WI38 (cell line): Measurements from ENCODE around the gene OSCAR.

ENCODE experiments used
- H3K4me3 ChIP-seq: 2 replicates; pipeline ENCODE4 v1.5.1; 2011; ENCODE audit warnings: low read depth, mild to moderate bottlenecking, control low read depth, low read length
- TF ChIP-seq, protein P1 (sequence below): IDR thresholded peaks from 2 replicates; pipeline ENCODE4 v1.5.1; 2012; ENCODE audit warnings: low read depth, mild to moderate bottlenecking, control low read depth, low read length

The OSCAR gene

DNA sequence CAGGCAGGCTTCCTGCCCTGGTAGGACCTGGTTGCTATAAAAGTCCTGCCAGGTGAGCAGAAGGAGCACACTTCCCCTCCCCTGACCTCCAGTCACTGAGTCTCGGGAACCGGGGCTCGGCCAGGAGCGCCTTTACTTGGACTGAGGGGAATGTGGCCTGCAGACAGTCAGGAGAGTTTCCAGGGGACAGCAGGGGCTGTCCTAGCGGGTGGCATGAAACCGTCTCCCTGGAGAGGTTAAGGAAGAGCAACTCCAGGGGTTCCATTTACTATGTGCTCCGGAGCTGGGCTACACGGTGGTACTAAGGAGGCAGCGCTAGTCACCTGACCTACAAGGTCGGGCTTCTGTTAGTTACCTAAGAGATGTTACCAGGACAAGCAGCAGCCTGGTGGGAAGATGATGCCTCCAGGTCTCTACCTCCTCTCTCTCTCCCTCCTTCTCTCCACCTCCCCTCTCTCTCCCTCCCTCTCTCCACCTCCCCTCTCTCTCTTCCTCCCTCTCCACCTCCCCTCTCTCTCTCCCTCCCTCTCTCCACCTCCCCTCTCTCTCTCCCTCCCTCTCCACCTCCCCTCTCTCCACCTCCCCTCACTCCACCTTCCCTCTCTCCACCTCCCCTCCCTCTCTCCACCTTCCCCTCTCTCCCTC lies 32.8 kb upstream of the OSCAR start:
- TF ChIP-seq, protein P1, sequence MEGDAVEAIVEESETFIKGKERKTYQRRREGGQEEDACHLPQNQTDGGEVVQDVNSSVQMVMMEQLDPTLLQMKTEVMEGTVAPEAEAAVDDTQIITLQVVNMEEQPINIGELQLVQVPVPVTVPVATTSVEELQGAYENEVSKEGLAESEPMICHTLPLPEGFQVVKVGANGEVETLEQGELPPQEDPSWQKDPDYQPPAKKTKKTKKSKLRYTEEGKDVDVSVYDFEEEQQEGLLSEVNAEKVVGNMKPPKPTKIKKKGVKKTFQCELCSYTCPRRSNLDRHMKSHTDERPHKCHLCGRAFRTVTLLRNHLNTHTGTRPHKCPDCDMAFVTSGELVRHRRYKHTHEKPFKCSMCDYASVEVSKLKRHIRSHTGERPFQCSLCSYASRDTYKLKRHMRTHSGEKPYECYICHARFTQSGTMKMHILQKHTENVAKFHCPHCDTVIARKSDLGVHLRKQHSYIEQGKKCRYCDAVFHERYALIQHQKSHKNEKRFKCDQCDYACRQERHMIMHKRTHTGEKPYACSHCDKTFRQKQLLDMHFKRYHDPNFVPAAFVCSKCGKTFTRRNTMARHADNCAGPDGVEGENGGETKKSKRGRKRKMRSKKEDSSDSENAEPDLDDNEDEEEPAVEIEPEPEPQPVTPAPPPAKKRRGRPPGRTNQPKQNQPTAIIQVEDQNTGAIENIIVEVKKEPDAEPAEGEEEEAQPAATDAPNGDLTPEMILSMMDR = no peak
- no peak overlapping the region for H3K4me3 ChIP-seq

DNA sequence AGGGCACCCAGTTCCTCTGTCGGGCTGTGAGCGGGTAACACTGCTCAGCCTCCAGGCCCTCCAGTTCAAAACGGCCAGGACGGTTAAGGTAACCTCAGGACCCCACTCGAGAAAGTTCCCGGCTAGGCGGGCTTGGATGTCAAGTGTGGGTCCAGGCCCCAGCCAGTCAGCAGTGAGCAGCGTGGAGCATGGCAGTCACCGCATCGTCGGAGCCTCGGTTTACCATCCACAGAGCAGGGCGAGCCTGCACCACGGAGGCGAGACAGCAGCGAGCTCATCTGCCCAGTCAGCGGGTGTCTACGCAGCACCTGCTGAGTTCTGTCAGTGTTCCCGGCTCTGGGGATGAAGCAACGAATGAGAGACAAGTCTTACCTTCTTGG lies 29.0 kb upstream of the OSCAR start:
- H3K4me3 ChIP-seq = no peak overlapping the region
- TF ChIP-seq, protein P1 = no peak

DNA sequence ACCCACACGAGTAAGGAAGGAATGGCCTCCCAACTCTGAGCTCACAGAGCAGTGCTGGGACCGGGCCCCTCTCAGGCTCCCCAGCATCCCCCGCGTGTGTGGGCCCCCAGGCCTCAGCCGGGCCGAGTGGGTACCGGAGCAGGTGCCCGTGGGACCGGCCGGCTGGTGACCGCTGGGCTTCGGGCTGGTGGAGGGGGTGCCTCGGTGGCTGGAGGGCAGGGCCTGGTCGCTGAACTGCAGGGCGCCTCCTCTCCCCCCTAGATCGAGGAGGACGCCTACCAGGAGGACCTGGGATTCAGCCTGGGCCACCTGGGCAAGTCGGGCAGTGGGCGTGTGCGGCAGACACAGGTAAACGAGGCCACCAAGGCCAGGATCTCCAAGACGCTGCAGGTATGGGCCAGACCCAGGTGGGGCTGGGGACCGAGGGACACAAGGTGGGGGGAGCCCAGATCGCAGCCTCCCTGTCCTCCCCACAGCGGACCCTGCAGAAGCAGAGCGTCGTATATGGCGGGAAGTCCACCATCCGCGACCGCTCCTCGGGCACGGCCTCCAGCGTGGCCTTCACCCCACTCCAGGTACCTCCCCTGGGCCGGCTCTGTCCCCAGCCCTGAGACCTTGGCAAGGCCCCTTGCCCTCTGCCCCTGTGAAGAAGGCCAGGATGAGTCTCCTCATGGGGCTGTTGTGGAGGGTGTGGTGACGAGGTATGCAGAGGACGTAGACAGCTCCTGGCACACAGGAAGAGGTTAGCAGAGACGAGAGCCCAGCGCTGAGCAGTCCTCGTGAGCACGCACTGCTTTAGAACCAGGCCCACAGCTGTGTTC lies 28.4 kb upstream of the OSCAR start:
- H3K4me3 ChIP-seq = no peak overlapping the region
- TF ChIP-seq, protein P1 = no peak

DNA sequence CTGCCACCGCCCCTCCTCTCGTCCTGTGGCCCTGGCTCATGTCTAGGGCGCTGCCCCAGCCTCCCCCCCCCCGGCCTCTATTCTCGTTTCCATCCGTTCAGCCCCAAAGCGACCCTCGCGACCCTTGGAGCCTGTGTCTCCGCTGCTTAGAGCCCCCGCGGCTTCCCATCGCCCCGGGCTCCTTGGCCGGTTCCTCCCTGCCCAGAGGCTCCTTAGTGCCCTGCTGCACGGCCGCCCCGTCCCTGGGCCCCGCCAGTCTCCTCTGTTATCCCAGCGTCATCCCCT lies 27.8 kb upstream of the OSCAR start:
- no peak overlapping the region for H3K4me3 ChIP-seq
- TF ChIP-seq, protein P1 = no peak

DNA sequence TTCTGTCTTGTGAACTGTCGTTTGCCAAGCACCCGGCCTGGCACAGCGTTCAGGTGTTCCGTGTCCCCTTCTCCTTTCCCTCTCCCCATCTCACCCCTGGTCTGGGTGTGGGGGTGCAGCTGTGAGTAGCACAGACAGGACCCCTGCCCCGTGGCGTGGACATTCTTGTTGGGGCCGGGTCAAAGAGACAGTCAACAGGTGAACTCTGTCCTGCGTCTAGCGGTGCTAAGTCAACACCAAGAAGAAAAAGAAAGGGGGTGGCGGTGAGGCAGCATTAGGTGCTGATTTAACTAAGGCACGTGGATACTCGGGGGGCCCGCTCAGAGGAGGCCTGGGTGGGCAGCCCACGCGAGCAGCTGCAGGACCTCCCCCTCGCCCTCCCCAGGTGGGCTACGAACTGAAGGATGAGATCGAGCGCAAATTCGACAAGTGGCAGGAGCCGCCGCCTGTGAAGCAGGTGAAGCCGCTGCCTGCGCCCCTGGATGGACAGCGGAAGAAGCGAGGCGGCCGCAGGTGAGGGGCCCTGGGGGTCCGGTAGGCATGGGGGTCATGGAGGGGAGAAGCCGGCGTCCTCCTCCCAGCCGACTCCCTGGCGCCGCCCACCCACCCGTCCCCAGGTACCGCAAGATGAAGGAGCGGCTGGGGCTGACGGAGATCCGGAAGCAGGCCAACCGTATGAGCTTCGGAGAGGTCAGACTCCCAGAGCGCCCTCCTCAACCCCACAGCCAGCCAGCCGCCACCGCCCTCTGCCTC lies 27.3 kb upstream of the OSCAR start:
- H3K4me3 ChIP-seq = no peak overlapping the region
- TF ChIP-seq, protein P1 = no peak

DNA sequence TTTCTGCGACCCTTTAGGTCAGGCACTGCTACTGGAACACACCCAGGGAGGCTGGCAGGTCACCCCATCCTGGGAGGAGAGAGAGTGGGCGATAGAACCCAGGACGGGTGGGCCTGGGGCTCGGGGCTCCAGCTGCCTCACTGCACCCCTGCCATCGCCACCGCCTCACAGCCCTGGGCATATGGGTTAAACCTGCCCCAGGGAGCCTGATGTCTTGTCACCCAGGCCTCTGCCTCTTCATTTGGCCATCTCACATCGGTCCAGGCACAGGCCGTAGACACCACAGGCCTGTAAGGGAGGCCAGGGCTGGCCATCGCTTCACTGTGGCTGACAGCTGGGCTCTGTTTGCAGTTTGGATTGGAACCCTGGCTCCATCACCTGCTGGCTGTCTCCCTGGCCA lies 25.1 kb upstream of the OSCAR start:
- no peak overlapping the region for H3K4me3 ChIP-seq
- TF ChIP-seq, protein P1 = no peak

DNA sequence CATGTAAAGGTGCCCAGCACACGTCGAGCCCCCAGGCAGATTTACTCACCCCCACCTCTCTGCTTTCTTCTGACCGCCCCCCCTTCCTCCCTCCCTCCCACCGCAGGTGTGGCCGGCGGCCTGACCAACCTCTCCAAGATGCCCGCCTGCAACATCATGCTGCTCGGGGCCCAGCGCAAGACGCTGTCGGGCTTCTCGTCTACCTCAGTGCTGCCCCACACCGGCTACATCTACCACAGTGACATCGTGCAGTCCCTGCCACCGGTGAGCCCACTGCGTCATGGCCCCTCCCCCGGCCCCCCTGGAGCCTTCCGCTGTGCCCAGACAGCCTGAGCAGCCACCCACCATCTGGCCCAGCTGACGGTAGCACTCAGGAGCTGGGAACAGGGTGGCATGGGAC lies 23.8 kb upstream of the OSCAR start:
- no peak overlapping the region for H3K4me3 ChIP-seq
- TF ChIP-seq, protein P1 = no peak
